ENCODE results near the gene VEGFA.

DNA sequence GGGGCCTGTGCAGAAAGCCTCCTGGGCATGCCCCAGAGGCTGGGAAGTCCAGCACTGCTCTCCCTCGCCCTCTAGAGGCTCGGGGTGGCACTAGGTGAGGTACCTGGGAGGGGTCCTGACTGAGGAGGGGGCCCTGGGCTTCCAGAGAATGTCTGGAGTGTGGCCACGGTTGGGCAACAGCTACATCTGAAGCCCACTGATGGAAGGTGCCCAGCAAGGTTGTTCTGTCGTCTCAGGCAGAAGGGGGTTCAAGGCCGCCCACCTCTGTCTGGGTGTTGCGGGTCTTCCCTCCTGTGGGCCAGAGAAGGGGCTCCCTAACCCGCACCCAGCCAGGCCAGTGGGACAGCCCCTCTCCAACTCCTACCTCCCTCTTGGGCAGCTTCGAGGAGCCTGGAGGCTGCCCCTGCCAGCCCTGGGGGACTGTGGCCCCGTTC is 11.4 kb upstream of the VEGFA start:
- TF ChIP-seq, protein P1, sequence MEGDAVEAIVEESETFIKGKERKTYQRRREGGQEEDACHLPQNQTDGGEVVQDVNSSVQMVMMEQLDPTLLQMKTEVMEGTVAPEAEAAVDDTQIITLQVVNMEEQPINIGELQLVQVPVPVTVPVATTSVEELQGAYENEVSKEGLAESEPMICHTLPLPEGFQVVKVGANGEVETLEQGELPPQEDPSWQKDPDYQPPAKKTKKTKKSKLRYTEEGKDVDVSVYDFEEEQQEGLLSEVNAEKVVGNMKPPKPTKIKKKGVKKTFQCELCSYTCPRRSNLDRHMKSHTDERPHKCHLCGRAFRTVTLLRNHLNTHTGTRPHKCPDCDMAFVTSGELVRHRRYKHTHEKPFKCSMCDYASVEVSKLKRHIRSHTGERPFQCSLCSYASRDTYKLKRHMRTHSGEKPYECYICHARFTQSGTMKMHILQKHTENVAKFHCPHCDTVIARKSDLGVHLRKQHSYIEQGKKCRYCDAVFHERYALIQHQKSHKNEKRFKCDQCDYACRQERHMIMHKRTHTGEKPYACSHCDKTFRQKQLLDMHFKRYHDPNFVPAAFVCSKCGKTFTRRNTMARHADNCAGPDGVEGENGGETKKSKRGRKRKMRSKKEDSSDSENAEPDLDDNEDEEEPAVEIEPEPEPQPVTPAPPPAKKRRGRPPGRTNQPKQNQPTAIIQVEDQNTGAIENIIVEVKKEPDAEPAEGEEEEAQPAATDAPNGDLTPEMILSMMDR (IDR thresholded peaks at IDR 0.05): peak in 4 of 6 experiments; percentile 47 to 64 (median 52)
- no peak for TF ChIP-seq POLR2A (IDR thresholded peaks at IDR 0.05)

All from esophagus squamous epithelium (tissue), 4 donors.